NT2/D1 (cell line): ENCODE measurements around the gene TMPRSS2.

Source experiments
- DNase-seq: peaks from one replicate; pipeline ENCODE4 v3.0.0-alpha.2; 2011; ENCODE audit warnings: low read depth, low spot score
- H3K27me3 ChIP-seq: 2 replicates; pipeline ENCODE4 v1.6.0; 2011; ENCODE audit warnings: mild to moderate bottlenecking; ENCODE audit not compliant: insufficient read length, insufficient read depth
- H3K36me3 ChIP-seq: 2 replicates; pipeline ENCODE4 v1.6.1; 2011; ENCODE audit warnings: mild to moderate bottlenecking, low read length, mixed read lengths; ENCODE audit not compliant: insufficient read depth, insufficient read length
- H3K4me1 ChIP-seq: 2 replicates; pipeline ENCODE4 v1.5.1; 2011; ENCODE audit not compliant: insufficient read depth, insufficient read length
- H3K4me3 ChIP-seq: 2 replicates; pipeline ENCODE4 v1.5.1; 2011; ENCODE audit warnings: low read depth; ENCODE audit not compliant: insufficient read length
- H3K9ac ChIP-seq: 2 replicates; pipeline ENCODE4 v1.6.0; 2011; ENCODE audit warnings: low read depth; ENCODE audit not compliant: insufficient read length
- H3K9me3 ChIP-seq: 2 replicates; pipeline ENCODE4 v1.5.1; 2011; ENCODE audit warnings: mild to moderate bottlenecking, low read length; ENCODE audit not compliant: insufficient read depth
- SUZ12 ChIP-seq: IDR thresholded peaks from 2 replicates; pipeline ENCODE4 v1.6.1; 2011; ENCODE audit not compliant: insufficient read length, insufficient read depth; ENCODE audit errors: extremely low read depth
- YY1 ChIP-seq: IDR thresholded peaks from 2 replicates; pipeline ENCODE4 v1.6.1; 2011; ENCODE audit not compliant: insufficient read length, insufficient read depth
- ZNF274 ChIP-seq: IDR thresholded peaks from 2 replicates; pipeline ENCODE4 v1.6.1; 2011; ENCODE audit warnings: mild to moderate bottlenecking, low read depth, low read length

Gene TMPRSS2

GRCh38 chr21:41489329-41489728 lies 18.6 kb downstream of the TMPRSS2 start:
- Histone ChIP-seq H3K36me3 (no peaks in the 10 kb centered on the region), H3K9ac (no peak overlapping the region), H3K4me3 (no peak overlapping the region), H3K4me1 (no peaks in the 10 kb centered on the region), H3K27me3 (no peaks in the 10 kb centered on the region), H3K9me3 (no peaks in the 10 kb centered on the region)
- DNase-seq = no peak
- TF ChIP-seq SUZ12 (no peak), YY1 (no peak), ZNF274 (no peak)

GRCh38 chr21:41488080-41488479 lies 19.9 kb downstream of the TMPRSS2 start:
- H3K36me3 ChIP-seq = no peaks in the 10 kb centered on the region
- no peaks in the 10 kb centered on the region for H3K4me1 ChIP-seq
- H3K27me3 ChIP-seq = no peaks in the 10 kb centered on the region
- no peak overlapping the region for H3K9ac ChIP-seq
- H3K9me3 ChIP-seq = no peaks in the 10 kb centered on the region
- H3K4me3 ChIP-seq = no peak overlapping the region
- no peak for DNase-seq
- TF ChIP-seq ZNF274 (no peak), YY1 (no peak), SUZ12 (no peak)

- no peaks in the 10 kb centered on the region for H3K27me3 ChIP-seq
- DNase-seq = no peak
- TF ChIP-seq SUZ12 = no peak
- TF ChIP-seq ZNF274 = no peak
- TF ChIP-seq YY1 = no peak
- no peaks in the 10 kb centered on the region for H3K9me3 ChIP-seq
- no peaks in the 10 kb centered on the region for H3K36me3 ChIP-seq
- H3K4me3 ChIP-seq = no peak overlapping the region
- no peak overlapping the region for H3K9ac ChIP-seq
- H3K4me1 ChIP-seq = no peaks in the 10 kb centered on the region
Observed at GRCh38 chr21:41487082-41487481, 20.9 kb downstream of the TMPRSS2 start.

- Histone ChIP-seq H3K9me3 (no peaks in the 10 kb centered on the region), H3K36me3 (no peaks in the 10 kb centered on the region), H3K4me1 (peaks cover 8% of the 10 kb centered on the region), H3K27me3 (peaks cover 6% of the 10 kb centered on the region), H3K4me3 (no peak overlapping the region), H3K9ac (no peak overlapping the region)
- TF ChIP-seq ZNF274 = no peak
- TF ChIP-seq YY1 = no peak
- no peak for TF ChIP-seq SUZ12
- DNase-seq = no peak
Observed at GRCh38 chr21:41483973-41484372, 24.0 kb downstream of the TMPRSS2 start.

GRCh38 chr21:41483415-41483814 lies 24.5 kb downstream of the TMPRSS2 start:
- TF ChIP-seq ZNF274 = no peak
- TF ChIP-seq SUZ12 = no peak
- no peak for TF ChIP-seq YY1
- Histone ChIP-seq H3K27me3 (peaks cover 6% of the 10 kb centered on the region), H3K4me1 (peaks cover 14% of the 10 kb centered on the region), H3K9ac (no peak overlapping the region), H3K36me3 (no peaks in the 10 kb centered on the region), H3K4me3 (no peak overlapping the region), H3K9me3 (no peaks in the 10 kb centered on the region)
- no peak for DNase-seq

GRCh38 chr21:41482980-41483379 lies 25.0 kb downstream of the TMPRSS2 start:
- Histone ChIP-seq H3K36me3 (no peaks in the 10 kb centered on the region), H3K27me3 (peaks cover 6% of the 10 kb centered on the region), H3K4me3 (no peak overlapping the region), H3K4me1 (peaks cover 18% of the 10 kb centered on the region), H3K9ac (no peak overlapping the region), H3K9me3 (no peaks in the 10 kb centered on the region)
- no peak for DNase-seq
- no peak for TF ChIP-seq SUZ12
- no peak for TF ChIP-seq ZNF274
- TF ChIP-seq YY1 = no peak

- H3K36me3 ChIP-seq = no peaks in the 10 kb centered on the region
- H3K9ac ChIP-seq = no peak overlapping the region
- peaks cover 22% of the 10 kb centered on the region for H3K4me1 ChIP-seq
- peaks cover 6% of the 10 kb centered on the region for H3K27me3 ChIP-seq
- H3K4me3 ChIP-seq = no peak overlapping the region
- TF ChIP-seq SUZ12 = no peak
- TF ChIP-seq YY1 = no peak
- no peak for TF ChIP-seq ZNF274
- H3K9me3 ChIP-seq = no peaks in the 10 kb centered on the region
- DNase-seq = no peak
Observed at GRCh38 chr21:41482301-41482700, 25.7 kb downstream of the TMPRSS2 start.

GRCh38 chr21:41481191-41481590 lies 26.8 kb downstream of the TMPRSS2 start:
- Histone ChIP-seq H3K9ac (no peak overlapping the region), H3K9me3 (no peaks in the 10 kb centered on the region), H3K36me3 (no peaks in the 10 kb centered on the region), H3K4me1 (peaks cover 29% of the 10 kb centered on the region), H3K27me3 (peaks cover 6% of the 10 kb centered on the region), H3K4me3 (no peak overlapping the region)
- TF ChIP-seq ZNF274 (no peak), YY1 (no peak), SUZ12 (no peak)
- DNase-seq = no peak
